Spleen (tissue), 11 donors: Measurements from ENCODE around the gene NF2. TPM values are rescaled to one million over a fixed set of nuclear protein-coding genes. Genes with fewer than 3 reads are reported as not detected.

Experiments used
- DNase-seq: peaks from one replicate; pipeline ENCODE4 v3.0.0-alpha.2; 2020
- H3K27ac ChIP-seq, 8 donors: fragments of 200-600 bp; sonication (generic) in 7 of 8; 1 replicate in 4 of 8; 2 replicates in 4 of 8; pipeline versions ENCODE4 v1.5.0 to v1.8.0; 2016 to 2021; ENCODE audit warnings: inconsistent platforms in 4 of 8, mild to moderate bottlenecking in 4 of 8, moderate library complexity in 1 of 8
- H3K27me3 ChIP-seq, 7 donors: fragments of 200-600 bp; sonication (generic) in 6 of 7; replicated peaks in 1 of 7; 1 replicate in 4 of 7; 2 replicates in 3 of 7; pipeline versions ENCODE4 v1.5.0 to v1.8.0; 2016 to 2021; ENCODE audit warnings: inconsistent platforms in 3 of 7, mild to moderate bottlenecking in 1 of 7
- H3K36me3 ChIP-seq, 6 donors: fragments of 200-600 bp; sonication (generic) in 5 of 6; 1 replicate in 4 of 6; 2 replicates in 2 of 6; pipeline versions ENCODE4 v1.5.0 to v1.8.0; 2016 to 2021; ENCODE audit warnings: inconsistent platforms in 2 of 6
- H3K4me1 ChIP-seq, 6 donors: fragments of 200-600 bp; sonication (generic) in 5 of 6; 1 replicate in 3 of 6; 2 replicates in 3 of 6; pipeline versions ENCODE4 v1.5.0 to v1.8.0; 2016 to 2021; ENCODE audit warnings: inconsistent platforms in 3 of 6
- H3K4me3 ChIP-seq, 8 donors: fragments of 200-600 bp; sonication (generic) in 7 of 8; 1 replicate in 4 of 8; 2 replicates in 4 of 8; pipeline versions ENCODE4 v1.5.0 to v1.8.0; 2016 to 2021; ENCODE audit warnings: inconsistent platforms in 4 of 8, mild to moderate bottlenecking in 4 of 8, moderate library complexity in 2 of 8
- H3K9me3 ChIP-seq, 8 donors: fragments of 200-600 bp; sonication (generic) in 7 of 8; 1 replicate in 4 of 8; 2 replicates in 4 of 8; pipeline versions ENCODE4 v1.5.0 to v1.8.0; 2016 to 2021; ENCODE audit warnings: inconsistent platforms in 4 of 8
- POLR2A ChIP-seq, 3 donors: fragments of 450-650 bp; IDR thresholded peaks; one replicate each; pipeline ENCODE4 v1.5.1; 2017; ENCODE audit warnings: antibody characterized with exemption in 3 of 3, mild to moderate bottlenecking in 1 of 3
- POLR2AphosphoS5 ChIP-seq, 3 donors: sonication (generic); formaldehyde crosslinking; IDR thresholded peaks; one replicate each; pipeline ENCODE4 v1.5.1; 2017; ENCODE audit warnings: antibody characterized with exemption in 3 of 3
- whole genome bisulfite sequencing, 5 donors: extraction: QIAGEN DNeasy Blood & Tissue Kit in 3 of 5; methylation state at CpG; one replicate each; pipeline versions ENCODE4 v1.1.5 to v1.1.7; 2013 to 2018; 5-methylcytosine and 5-hydroxymethylcytosine counted together
- intact Hi-C: fragments of 100-400 bp; cut with DNase I; formaldehyde crosslinking; loops from one replicate; pipeline ENCODE4 v1.15.0; 2023; ENCODE audit warnings: low total_unique reads
- polyA plus RNA-seq, 3 donors: library from polyadenylated mRNA; stranded (reverse); fragments of 200-250 nt; gene quantifications; one replicate each; pipeline ENCODE4 v1.2.1, GENCODE V29; 2013
- total RNA-seq, 7 donors: library from RNA; depleted of rRNA in 3 of 7; stranded (reverse); fragments of >200 nt in 3 of 7; fragmentation: NEBNext Ultra II Directional in 4 of 7; extraction: Animal tissue kit (Norgen Biotek cat#: 25700) in 4 of 7; gene quantifications; one replicate each; pipeline versions ENCODE4 v1.1.0 to v1.2.1, GENCODE V29; 2016 to 2021
- TF ChIP-seq, protein P1 (sequence below), 11 experiments: fragments of 200-600 bp in 7 of 11; fragments of 450-650 bp in 4 of 11; sonication (generic) in 4 of 11; IDR thresholded peaks in 8 of 11; conservative IDR thresholded peaks in 3 of 11; 1 replicate in 7 of 11; 2 replicates in 4 of 11; pipeline versions ENCODE4 v1.4.0 to v1.8.0; 2016 to 2021; ENCODE audit warnings: antibody characterized with exemption in 11 of 11, inconsistent platforms in 4 of 11, mild to moderate bottlenecking in 1 of 11
- donor health status: healthy with polysubstance abuse.
- donor health status: DM: no; HTN: no; CAD: no; lungs with moderate emphysema.
- donor health status: DM: no; HTN: no; CAD: no.
- donor health status: Bipolar disorder and iron deficiency.
- donor health status: healthy.
- donor health status: DM: no; HTN: no; CAD: no.
- donor health status: DM: yes; HTN: yes; CAD: no.

NF2 gene
- total and polyA plus RNA-seq, 10 donors: 3.9 to 42.9 (median 31.4) TPM

DNA sequence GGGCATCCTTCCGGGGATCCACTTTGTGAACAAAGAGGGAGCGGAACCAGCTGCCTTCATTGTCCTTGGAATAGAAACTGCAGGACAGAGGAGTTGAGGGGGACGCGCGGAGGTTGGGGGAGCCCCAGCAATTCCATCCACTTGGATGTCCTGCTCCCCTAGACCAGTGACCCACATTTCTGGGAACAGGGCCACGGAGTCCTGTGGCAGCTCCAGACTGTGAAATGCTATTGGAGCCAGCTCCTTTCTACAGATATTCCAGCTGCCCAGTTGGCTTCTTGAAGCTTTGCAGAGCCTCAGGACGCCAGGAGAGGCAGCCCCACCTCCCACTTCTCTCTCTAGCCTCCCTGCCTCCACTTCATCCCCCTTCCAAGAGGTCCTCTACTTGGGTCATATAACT is 33.0 kb upstream of the NF2 start:
- DNase-seq: no peak
- WGBS, 5 donors: 85 to 92% (median 91%) methylated on average over 7 of the region's 7 CpGs
- H3K27me3 ChIP-seq: no peaks in the 10 kb centered on the region
- intact Hi-C loops: no loop called here
- no peaks in the 10 kb centered on the region for H3K9me3 ChIP-seq
- TF ChIP-seq POLR2AphosphoS5 (IDR thresholded peaks at IDR 0.05): no peak
- TF ChIP-seq, protein P1, sequence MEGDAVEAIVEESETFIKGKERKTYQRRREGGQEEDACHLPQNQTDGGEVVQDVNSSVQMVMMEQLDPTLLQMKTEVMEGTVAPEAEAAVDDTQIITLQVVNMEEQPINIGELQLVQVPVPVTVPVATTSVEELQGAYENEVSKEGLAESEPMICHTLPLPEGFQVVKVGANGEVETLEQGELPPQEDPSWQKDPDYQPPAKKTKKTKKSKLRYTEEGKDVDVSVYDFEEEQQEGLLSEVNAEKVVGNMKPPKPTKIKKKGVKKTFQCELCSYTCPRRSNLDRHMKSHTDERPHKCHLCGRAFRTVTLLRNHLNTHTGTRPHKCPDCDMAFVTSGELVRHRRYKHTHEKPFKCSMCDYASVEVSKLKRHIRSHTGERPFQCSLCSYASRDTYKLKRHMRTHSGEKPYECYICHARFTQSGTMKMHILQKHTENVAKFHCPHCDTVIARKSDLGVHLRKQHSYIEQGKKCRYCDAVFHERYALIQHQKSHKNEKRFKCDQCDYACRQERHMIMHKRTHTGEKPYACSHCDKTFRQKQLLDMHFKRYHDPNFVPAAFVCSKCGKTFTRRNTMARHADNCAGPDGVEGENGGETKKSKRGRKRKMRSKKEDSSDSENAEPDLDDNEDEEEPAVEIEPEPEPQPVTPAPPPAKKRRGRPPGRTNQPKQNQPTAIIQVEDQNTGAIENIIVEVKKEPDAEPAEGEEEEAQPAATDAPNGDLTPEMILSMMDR (IDR thresholded peaks at IDR 0.05 in 8 of 11, conservative IDR thresholded peaks at IDR 0.05 in 3 of 11): no peak
- TF ChIP-seq POLR2A (IDR thresholded peaks at IDR 0.05): no peak
- no peaks in the 10 kb centered on the region for H3K4me1 ChIP-seq
- H3K4me3 ChIP-seq: no peak overlapping the region
- no peak overlapping the region for H3K27ac ChIP-seq
- peaks cover 0 to 49% (median 22%) of the 10 kb centered on the region in 6 donors for H3K36me3 ChIP-seq

DNA sequence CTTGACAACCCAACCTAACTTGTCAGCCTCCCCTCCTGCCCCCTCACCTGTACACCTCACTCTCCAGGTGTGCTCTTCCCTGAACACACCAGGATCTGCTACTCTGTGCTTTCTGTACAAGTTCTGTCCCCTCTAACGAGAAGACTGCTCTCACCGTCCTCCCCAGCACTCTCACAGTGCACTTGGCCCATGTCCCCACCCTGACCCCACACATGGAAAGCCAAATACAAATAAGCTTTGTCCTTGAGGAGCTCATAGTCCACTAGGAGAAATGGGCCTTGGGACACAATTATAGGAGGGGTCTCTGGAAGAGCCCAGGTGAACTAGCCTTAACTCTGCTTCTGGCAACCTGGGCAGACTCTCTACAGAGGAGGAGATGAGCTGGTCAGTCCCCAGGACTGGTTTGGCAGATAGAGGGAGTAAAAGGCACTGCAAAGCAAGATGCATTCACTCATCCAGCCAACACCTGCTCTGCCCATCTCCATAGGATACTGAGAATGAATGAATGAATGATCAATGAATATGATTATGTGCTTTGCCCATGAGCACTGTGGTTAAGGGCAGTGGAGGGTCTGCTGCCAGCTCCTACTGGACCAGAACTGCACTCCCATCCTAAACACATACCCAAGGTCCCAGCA is 32.4 kb upstream of the NF2 start:
- Histone ChIP-seq H3K9me3 (no peaks in the 10 kb centered on the region), H3K4me1 (no peaks in the 10 kb centered on the region), H3K4me3 (no peak overlapping the region), H3K27me3 (no peaks in the 10 kb centered on the region), H3K36me3 (peaks cover 0 to 44% (median 22%) of the 10 kb centered on the region in 6 donors), H3K27ac (no peak overlapping the region)
- 91 to 98% (median 94%) methylated on average over 2 of the region's 2 CpGs for WGBS, 5 donors
- TF ChIP-seq POLR2A (IDR thresholded peaks at IDR 0.05): no peak
- no peak for TF ChIP-seq POLR2AphosphoS5 (IDR thresholded peaks at IDR 0.05)
- TF ChIP-seq, protein P1 (IDR thresholded peaks at IDR 0.05 in 8 of 11, conservative IDR thresholded peaks at IDR 0.05 in 3 of 11): no peak
- intact Hi-C loops: no loop called here
- no peak for DNase-seq

DNA sequence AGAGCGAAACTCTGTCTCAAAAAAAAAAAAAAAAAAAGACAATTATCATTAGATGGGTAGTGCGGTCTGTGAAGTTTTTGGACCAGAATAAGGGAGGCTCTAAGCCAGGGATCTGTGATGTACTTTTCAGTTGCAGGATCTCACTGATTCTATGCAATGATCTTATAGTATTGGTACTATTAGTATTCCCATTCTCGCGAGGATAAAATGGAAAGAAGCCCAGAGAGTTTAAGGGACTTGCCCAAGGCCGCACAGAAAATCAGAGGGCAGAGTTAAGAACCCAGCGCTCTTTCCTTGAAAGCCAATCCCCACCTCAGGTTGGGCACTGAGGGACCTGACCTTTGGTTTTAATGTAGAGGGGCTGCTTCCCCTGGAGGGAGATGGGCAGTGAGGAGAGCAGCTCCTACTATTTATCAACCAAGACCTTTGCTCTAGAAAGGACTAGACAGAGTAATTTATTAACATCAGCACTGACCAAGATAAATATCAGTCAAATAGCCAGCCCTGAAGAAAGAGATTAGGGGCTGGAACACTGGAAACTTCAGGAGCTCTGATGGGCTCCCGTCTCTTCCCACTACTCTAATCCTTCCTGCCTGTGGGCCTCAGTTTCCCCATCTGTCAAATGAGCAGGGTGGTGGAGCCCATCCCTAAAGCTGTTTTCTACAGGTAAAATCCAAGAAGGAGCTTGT is 28.5 kb upstream of the NF2 start:
- DNase-seq: no peak
- H3K4me3 ChIP-seq: no peak overlapping the region
- peaks cover 0 to 5% (median 0%) of the 10 kb centered on the region in 6 donors for H3K4me1 ChIP-seq
- H3K36me3 ChIP-seq: peaks cover 0 to 7% (median 3%) of the 10 kb centered on the region in 6 donors
- intact Hi-C loops: no loop called here
- no peaks in the 10 kb centered on the region for H3K9me3 ChIP-seq
- TF ChIP-seq POLR2AphosphoS5 (IDR thresholded peaks at IDR 0.05): no peak
- TF ChIP-seq, protein P1 (IDR thresholded peaks at IDR 0.05 in 8 of 11, conservative IDR thresholded peaks at IDR 0.05 in 3 of 11): no peak
- no peak for TF ChIP-seq POLR2A (IDR thresholded peaks at IDR 0.05)
- H3K27me3 ChIP-seq: no peaks in the 10 kb centered on the region
- no peak overlapping the region for H3K27ac ChIP-seq
- WGBS, 5 donors: 86 to 95% (median 91%) methylated on average over 7 of the region's 7 CpGs

DNA sequence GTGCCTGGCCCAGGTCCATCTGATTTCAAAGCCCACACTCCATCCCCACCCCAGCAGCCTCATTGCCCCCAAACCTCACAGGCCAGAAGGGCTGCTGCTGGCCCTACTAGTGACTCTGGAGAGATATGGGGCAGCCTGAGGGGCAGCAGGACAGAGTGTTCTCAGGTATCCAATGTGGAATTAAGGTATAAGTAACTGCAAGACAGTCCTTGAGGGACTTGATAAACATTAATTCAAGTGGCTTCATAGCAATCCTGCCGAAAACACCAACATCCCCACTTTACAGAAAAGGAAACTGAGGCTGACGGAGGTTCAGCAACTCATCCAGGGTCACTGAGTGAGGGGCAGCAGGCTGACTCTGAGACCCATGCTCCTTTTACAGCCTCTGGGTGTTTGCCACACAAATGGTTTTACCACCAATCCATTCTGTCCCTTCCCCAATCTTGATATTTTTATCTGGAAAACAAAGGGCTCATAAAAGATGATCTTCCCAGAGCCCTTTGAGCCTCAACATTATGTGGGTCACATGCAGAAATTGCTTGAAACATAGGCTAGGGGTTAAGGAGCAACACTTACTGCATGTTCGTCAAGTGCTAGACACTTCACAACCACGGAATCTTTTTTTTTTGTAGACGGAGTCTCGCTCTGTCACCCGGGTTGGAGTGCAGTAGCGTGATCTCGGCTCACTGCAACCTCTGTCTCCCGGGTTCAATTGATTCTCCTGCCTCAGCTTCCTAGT is 24.8 kb upstream of the NF2 start:
- no peaks in the 10 kb centered on the region for H3K27me3 ChIP-seq
- DNase-seq: no peak
- H3K4me1 ChIP-seq: peaks cover 0 to 22% (median 11%) of the 10 kb centered on the region in 6 donors
- intact Hi-C loops: no loop called here
- no peak for TF ChIP-seq POLR2A (IDR thresholded peaks at IDR 0.05)
- TF ChIP-seq, protein P1 (IDR thresholded peaks at IDR 0.05 in 8 of 11, conservative IDR thresholded peaks at IDR 0.05 in 3 of 11): no peak
- no peak for TF ChIP-seq POLR2AphosphoS5 (IDR thresholded peaks at IDR 0.05)
- H3K9me3 ChIP-seq: no peaks in the 10 kb centered on the region
- H3K27ac ChIP-seq: no peak overlapping the region
- H3K4me3 ChIP-seq: no peak overlapping the region
- no peaks in the 10 kb centered on the region for H3K36me3 ChIP-seq
- 82 to 85% (median 84%) methylated on average over 10 of the region's 10 CpGs for WGBS, 5 donors
